HepG2 (cell line): ENCODE results near the gene DCAF4. TPM values are rescaled to one million over a fixed set of nuclear protein-coding genes. Genes with fewer than 3 reads are reported as not detected.

Experiments
- ATAC-seq: fragments of 200-7000 bp; cut with Tn5 transposase; 3 replicates; pipeline ENCODE4 v1.9.1; 2020; ENCODE audit warnings: mild to moderate bottlenecking, moderate library complexity
- BruUV-seq: library from RNA; stranded (reverse); fragments of 400-500 nt; replicated peaks from 2 replicates; lab custom pipeline; 2021; lab: Mats Ljungman, UMichigan
- CTCF ChIA-PET: fragments of 300-600 bp; formaldehyde crosslinking; extraction: SDS; loops from one replicate; lab custom pipeline; 2021; ENCODE audit warnings: low total read pairs, inconsistent platforms, low intra/inter-chr PET ratio; lab: Yijun Ruan, JAX
- POLR2A ChIA-PET: fragments of 350-600 bp; sonication (Branson Sonifier 250); formaldehyde crosslinking; loops from one replicate; lab custom pipeline; 2020; ENCODE audit warnings: antibody characterized with exemption, inconsistent platforms; lab: Yijun Ruan, JAX
- DNase-seq: peaks from one replicate; pipeline ENCODE4 v3.0.0-alpha.2; 2015; ENCODE audit warnings: low spot score
- FAIRE-seq: peaks from 3 replicates; lab custom pipeline; 2011; peaks lifted over from hg19 to GRCh38; lab: Jason Lieb, UNC
- H2AFZ ChIP-seq: one replicate; pipeline ENCODE4 v1.6.1; 2011; ENCODE audit warnings: low read length, inconsistent platforms
- H3K27ac ChIP-seq: fragments of 300-600 bp; 3 replicates; pipeline ENCODE4 v1.8.0; 2011; ENCODE audit warnings: mixed run types, mild to moderate bottlenecking, mixed read lengths, low read length, inconsistent platforms; ENCODE audit not compliant: insufficient read depth; ENCODE audit errors: extremely low read length
- H3K27me3 ChIP-seq, 2 experiments: fragments of 200-600 bp in 1 of 2; 2 replicates in 1 of 2; 3 replicates in 1 of 2; pipeline versions ENCODE4 v1.6.0 to v1.8.0; 2011; ENCODE audit warnings: low read length in 2 of 2, mild to moderate bottlenecking in 2 of 2, moderate library complexity in 2 of 2, inconsistent platforms in 1 of 2; ENCODE audit not compliant: insufficient read depth in 2 of 2, control insufficient read depth in 1 of 2
- H3K36me3 ChIP-seq, 2 experiments: fragments of 200-600 bp in 1 of 2; replicated peaks in 1 of 2; 2 replicates in 1 of 2; 3 replicates in 1 of 2; pipeline versions ENCODE4 v1.5.1 to v1.8.0; 2011; ENCODE audit warnings: low read length in 2 of 2, inconsistent platforms in 1 of 2; ENCODE audit not compliant: insufficient read depth in 2 of 2, control insufficient read depth in 1 of 2
- H3K4me1 ChIP-seq: 2 replicates; pipeline ENCODE4 v1.5.1; 2012; ENCODE audit warnings: low read length, inconsistent platforms; ENCODE audit not compliant: insufficient read depth
- H3K4me2 ChIP-seq: 2 replicates; pipeline ENCODE4 v1.6.0; 2011; ENCODE audit warnings: low read depth, low read length, inconsistent platforms
- H3K4me3 ChIP-seq, 3 experiments: fragments of 200-600 bp in 1 of 3; sonication (generic), shearing (Covaris generic) in 1 of 3; replicated peaks in 1 of 3; 2 replicates each; pipeline ENCODE4 v1.5.1; 2011 to 2016; ENCODE audit warnings: low read length in 3 of 3, inconsistent platforms in 2 of 3, low read depth in 2 of 3, mild to moderate bottlenecking in 2 of 3, control low read depth in 1 of 3, mixed read lengths in 1 of 3; ENCODE audit not compliant: insufficient read depth in 1 of 3
- H3K79me2 ChIP-seq: one replicate; pipeline ENCODE4 v1.6.1; 2011; ENCODE audit warnings: low read length, inconsistent platforms; ENCODE audit not compliant: insufficient read depth
- H3K9ac ChIP-seq: 2 replicates; pipeline ENCODE4 v1.6.0; 2011; ENCODE audit warnings: mild to moderate bottlenecking, low read depth, low read length, inconsistent platforms; ENCODE audit not compliant: insufficient read depth
- H3K9me3 ChIP-seq: 2 replicates; pipeline ENCODE4 v1.5.1; 2012; ENCODE audit warnings: mild to moderate bottlenecking, low read length
- H4K20me1 ChIP-seq: 2 replicates; pipeline ENCODE4 v1.6.0; 2011; ENCODE audit warnings: inconsistent platforms, mild to moderate bottlenecking, low read length, moderate library complexity; ENCODE audit not compliant: insufficient read depth
- BRCA1 ChIP-seq: sonication (generic); formaldehyde crosslinking; IDR thresholded peaks from 2 replicates; pipeline ENCODE4 v1.4.0; 2020; ENCODE audit warnings: missing genetic modification reagents
- HOXA3 ChIP-seq: sonication (generic); formaldehyde crosslinking; IDR thresholded peaks from 2 replicates; pipeline ENCODE4 v1.5.0; 2020; ENCODE audit warnings: missing genetic modification reagents
- IKZF1 ChIP-seq: fragments of 450-650 bp; IDR thresholded peaks from 2 replicates; pipeline ENCODE4 v1.7.1; 2016
- RCOR2 ChIP-seq: IDR thresholded peaks from 2 replicates; pipeline ENCODE4 v1.6.1; 2016; ENCODE audit warnings: missing biosample characterization, missing genetic modification reagents
- U2AF2 ChIP-seq: fragments of 200-400 bp; formaldehyde crosslinking; IDR thresholded peaks from 2 replicates; pipeline ENCODE4 v1.6.1; 2017; ENCODE audit warnings: low read depth, mild to moderate bottlenecking, low read length
- ZKSCAN5 ChIP-seq: sonication (generic); formaldehyde crosslinking; IDR thresholded peaks from 2 replicates; pipeline ENCODE4 v1.5.1; 2020; ENCODE audit warnings: mild to moderate bottlenecking, missing genetic modification reagents
- ZNF10 ChIP-seq: sonication (generic); formaldehyde crosslinking; IDR thresholded peaks from 2 replicates; pipeline ENCODE4 v1.4.0; 2020; ENCODE audit warnings: mild to moderate bottlenecking, low read depth, missing genetic modification reagents, borderline replicate concordance
- ZNF121 ChIP-seq: sonication (generic); formaldehyde crosslinking; IDR thresholded peaks from 2 replicates; pipeline ENCODE4 v1.5.0; 2020; ENCODE audit warnings: mild to moderate bottlenecking, missing genetic modification reagents
- ZNF563 ChIP-seq: sonication (generic); formaldehyde crosslinking; IDR thresholded peaks from 2 replicates; pipeline ENCODE4 v1.8.0; 2022; ENCODE audit warnings: mild to moderate bottlenecking, moderate library complexity, missing genetic modification reagents
- ZNF629 ChIP-seq: sonication (generic); formaldehyde crosslinking; conservative IDR thresholded peaks from 2 replicates; pipeline ENCODE4 v1.5.0; 2020; ENCODE audit warnings: missing genetic modification reagents
- ZNF792 ChIP-seq: IDR thresholded peaks from 2 replicates; pipeline ENCODE4 v1.6.1; 2016
- WGBS: methylation state at CpG from one replicate; pipeline ENCODE4 v1.1.6; 2017; ENCODE audit warnings: low lambda C conversion rate; 5-methylcytosine and 5-hydroxymethylcytosine counted together
- in situ Hi-C: cut with HindIII; loops from 2 replicates; pipeline ENCODE4 v1.10.0; 2017; ENCODE audit warnings: low pct_unique_long_range_greater_than_20kb; ENCODE audit not compliant: extremely low pct_ligation_motif_present
- intact Hi-C: fragments of 100-400 bp; cut with micrococcal nuclease; formaldehyde crosslinking; loops from one replicate; pipeline ENCODE4 v1.10.0; 2022; ENCODE audit not compliant: unreplicated experiment
- polyA plus RNA-seq, 8 experiments: library from polyadenylated mRNA; depleted of rRNA in 3 of 8; stranded (reverse) in 7 of 8; unstranded in 1 of 8; fragments of >200 nt; fragmentation: Illumina TruSeq in 4 of 8; extraction: Trizol in 4 of 8; gene quantifications; 2 replicates each; pipeline versions ENCODE4 v1.2.1 to v1.2.3, GENCODE V29; 2011 to 2016; ENCODE audit warnings: low read depth in 4 of 8, missing spikeins in 1 of 8, mixed read lengths in 1 of 8; ENCODE audit not compliant: insufficient read depth in 1 of 8
- total RNA-seq, 5 experiments: library from RNA; depleted of rRNA; stranded (reverse); fragments of >200 nt; fragmentation: Illumina TruSeq; extraction: Trizol; gene quantifications; 2 replicates each; pipeline ENCODE4 v1.2.3, GENCODE V29; 2016; ENCODE audit warnings: low read depth in 1 of 5
- TF ChIP-seq, protein P1 (sequence below): sonication (generic); formaldehyde crosslinking; IDR thresholded peaks from 2 replicates; pipeline ENCODE4 v1.5.1; 2020; ENCODE audit warnings: missing genetic modification reagents, mild to moderate bottlenecking, borderline replicate concordance
- TF ChIP-seq, protein P2 (sequence below): sonication (generic); formaldehyde crosslinking; IDR thresholded peaks from 2 replicates; pipeline ENCODE4 v1.8.0; 2022; ENCODE audit warnings: missing genetic modification reagents, mild to moderate bottlenecking, moderate library complexity, borderline replicate concordance
- TF ChIP-seq, protein P3 (sequence below): sonication (generic); formaldehyde crosslinking; IDR thresholded peaks from 2 replicates; pipeline ENCODE4 v1.5.0; 2020; ENCODE audit warnings: missing genetic modification reagents
- TF ChIP-seq, protein P4 (sequence below): sonication (generic); formaldehyde crosslinking; IDR thresholded peaks from 2 replicates; pipeline ENCODE4 v1.9.0; 2022; ENCODE audit warnings: low read depth, missing genetic modification reagents
- TF ChIP-seq, protein P5 (sequence below): sonication (generic); formaldehyde crosslinking; IDR thresholded peaks from 2 replicates; pipeline ENCODE4 v1.5.0; 2020; ENCODE audit warnings: missing genetic modification reagents, mild to moderate bottlenecking, borderline replicate concordance

The DCAF4 gene
- total and polyA plus RNA-seq, 2 of the 13 experiments (the other 11 are each of a cell fraction or from before 2014, with no cell fraction given), result 18.8 to 21.1 TPM

DNA sequence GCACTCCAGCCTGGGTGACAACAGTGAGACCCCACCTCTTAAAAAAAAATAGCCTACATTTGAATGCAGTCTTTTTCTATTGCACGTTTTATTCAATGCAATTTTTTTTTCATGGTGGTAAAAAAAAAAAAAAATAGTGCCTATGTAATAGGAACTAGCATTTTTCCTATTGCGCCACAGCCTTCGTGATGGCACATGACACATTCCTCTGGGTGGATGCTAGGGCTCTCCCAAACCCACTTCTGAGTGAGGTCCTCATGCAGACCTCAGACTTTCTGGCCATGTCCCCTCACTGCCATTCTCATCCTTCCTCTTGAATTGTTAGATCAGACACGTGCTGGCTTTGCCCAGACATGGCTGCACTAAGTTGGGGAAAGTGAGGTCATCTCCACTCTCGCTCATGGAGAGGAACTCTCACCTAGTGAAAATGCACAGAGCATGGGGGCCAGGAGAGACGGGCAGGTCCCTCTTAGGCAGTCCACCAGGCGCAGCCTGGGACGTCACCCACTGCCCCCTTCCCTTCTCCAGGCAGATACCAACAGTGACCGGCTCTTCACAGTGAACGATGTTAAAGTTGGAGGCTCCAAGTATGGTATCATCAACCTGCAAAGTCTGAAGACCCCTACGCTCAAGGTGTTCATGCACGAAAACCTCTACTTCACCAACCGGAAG, 19.2 kb downstream of the DCAF4 start:
- BruUV-seq, result no TSS peak
- ATAC-seq (no peak), FAIRE-seq (no peak), DNase-seq (no peak)
- H3K4me3 ChIP-seq, result no peak overlapping the region
- no peak overlapping the region for H3K27ac ChIP-seq
- no peaks in the 10 kb centered on the region for H3K9me3 ChIP-seq
- H4K20me1 ChIP-seq, result no peaks in the 10 kb centered on the region
- intact Hi-C loops (no loop called here), in situ Hi-C loops (loop anchor here (5.0 kb wide), 1 partner anchor 433 kb away; no protein-coding TSS in a partner anchor)
- H3K9ac ChIP-seq, result no peak overlapping the region
- WGBS, result 98% methylated on average over 11 of the region's 13 CpGs
- POLR2A ChIA-PET, result no interaction called here
- H3K4me1 ChIP-seq, result no peaks in the 10 kb centered on the region
- CTCF ChIA-PET, result no interaction called here
- H3K4me2 ChIP-seq, result no peak overlapping the region
- H3K36me3 ChIP-seq, result peaks cover 21 to 62% of the 10 kb centered on the region in 2 experiments; a peak in 4 of 5 replicates
- no peaks in the 10 kb centered on the region for H3K27me3 ChIP-seq
- no peak overlapping the region for H2AFZ ChIP-seq
- no peaks in the 10 kb centered on the region for H3K79me2 ChIP-seq
- TF ChIP-seq, protein P1, sequence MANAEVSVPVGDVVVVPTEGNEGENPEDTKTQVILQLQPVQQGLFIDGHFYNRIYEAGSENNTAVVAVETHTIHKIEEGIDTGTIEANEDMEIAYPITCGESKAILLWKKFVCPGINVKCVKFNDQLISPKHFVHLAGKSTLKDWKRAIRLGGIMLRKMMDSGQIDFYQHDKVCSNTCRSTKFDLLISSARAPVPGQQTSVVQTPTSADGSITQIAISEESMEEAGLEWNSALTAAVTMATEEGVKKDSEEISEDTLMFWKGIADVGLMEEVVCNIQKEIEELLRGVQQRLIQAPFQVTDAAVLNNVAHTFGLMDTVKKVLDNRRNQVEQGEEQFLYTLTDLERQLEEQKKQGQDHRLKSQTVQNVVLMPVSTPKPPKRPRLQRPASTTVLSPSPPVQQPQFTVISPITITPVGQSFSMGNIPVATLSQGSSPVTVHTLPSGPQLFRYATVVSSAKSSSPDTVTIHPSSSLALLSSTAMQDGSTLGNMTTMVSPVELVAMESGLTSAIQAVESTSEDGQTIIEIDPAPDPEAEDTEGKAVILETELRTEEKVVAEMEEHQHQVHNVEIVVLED (CRISPR knock-in tag), result no peak
- TF ChIP-seq ZNF10 (CRISPR knock-in tag) (no peak), ZNF792 (CRISPR knock-in tag) (no peak), HOXA3 (CRISPR knock-in tag) (no peak), RCOR2 (CRISPR knock-in tag) (no peak), ZKSCAN5 (no peak), U2AF2 (no peak), ZNF629 (CRISPR knock-in tag) (no peak), ZNF563 (CRISPR knock-in tag) (no peak), BRCA1 (CRISPR knock-in tag) (no peak), ZNF121 (CRISPR knock-in tag) (no peak), IKZF1 (no peak)
- TF ChIP-seq, protein P2, sequence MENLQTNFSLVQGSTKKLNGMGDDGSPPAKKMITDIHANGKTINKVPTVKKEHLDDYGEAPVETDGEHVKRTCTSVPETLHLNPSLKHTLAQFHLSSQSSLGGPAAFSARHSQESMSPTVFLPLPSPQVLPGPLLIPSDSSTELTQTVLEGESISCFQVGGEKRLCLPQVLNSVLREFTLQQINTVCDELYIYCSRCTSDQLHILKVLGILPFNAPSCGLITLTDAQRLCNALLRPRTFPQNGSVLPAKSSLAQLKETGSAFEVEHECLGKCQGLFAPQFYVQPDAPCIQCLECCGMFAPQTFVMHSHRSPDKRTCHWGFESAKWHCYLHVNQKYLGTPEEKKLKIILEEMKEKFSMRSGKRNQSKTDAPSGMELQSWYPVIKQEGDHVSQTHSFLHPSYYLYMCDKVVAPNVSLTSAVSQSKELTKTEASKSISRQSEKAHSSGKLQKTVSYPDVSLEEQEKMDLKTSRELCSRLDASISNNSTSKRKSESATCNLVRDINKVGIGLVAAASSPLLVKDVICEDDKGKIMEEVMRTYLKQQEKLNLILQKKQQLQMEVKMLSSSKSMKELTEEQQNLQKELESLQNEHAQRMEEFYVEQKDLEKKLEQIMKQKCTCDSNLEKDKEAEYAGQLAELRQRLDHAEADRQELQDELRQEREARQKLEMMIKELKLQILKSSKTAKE, result no peak
- TF ChIP-seq, protein P3, sequence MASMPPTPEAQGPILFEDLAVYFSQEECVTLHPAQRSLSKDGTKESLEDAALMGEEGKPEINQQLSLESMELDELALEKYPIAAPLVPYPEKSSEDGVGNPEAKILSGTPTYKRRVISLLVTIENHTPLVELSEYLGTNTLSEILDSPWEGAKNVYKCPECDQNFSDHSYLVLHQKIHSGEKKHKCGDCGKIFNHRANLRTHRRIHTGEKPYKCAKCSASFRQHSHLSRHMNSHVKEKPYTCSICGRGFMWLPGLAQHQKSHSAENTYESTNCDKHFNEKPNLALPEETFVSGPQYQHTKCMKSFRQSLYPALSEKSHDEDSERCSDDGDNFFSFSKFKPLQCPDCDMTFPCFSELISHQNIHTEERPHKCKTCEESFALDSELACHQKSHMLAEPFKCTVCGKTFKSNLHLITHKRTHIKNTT (CRISPR knock-in tag), result no peak
- TF ChIP-seq, protein P4, sequence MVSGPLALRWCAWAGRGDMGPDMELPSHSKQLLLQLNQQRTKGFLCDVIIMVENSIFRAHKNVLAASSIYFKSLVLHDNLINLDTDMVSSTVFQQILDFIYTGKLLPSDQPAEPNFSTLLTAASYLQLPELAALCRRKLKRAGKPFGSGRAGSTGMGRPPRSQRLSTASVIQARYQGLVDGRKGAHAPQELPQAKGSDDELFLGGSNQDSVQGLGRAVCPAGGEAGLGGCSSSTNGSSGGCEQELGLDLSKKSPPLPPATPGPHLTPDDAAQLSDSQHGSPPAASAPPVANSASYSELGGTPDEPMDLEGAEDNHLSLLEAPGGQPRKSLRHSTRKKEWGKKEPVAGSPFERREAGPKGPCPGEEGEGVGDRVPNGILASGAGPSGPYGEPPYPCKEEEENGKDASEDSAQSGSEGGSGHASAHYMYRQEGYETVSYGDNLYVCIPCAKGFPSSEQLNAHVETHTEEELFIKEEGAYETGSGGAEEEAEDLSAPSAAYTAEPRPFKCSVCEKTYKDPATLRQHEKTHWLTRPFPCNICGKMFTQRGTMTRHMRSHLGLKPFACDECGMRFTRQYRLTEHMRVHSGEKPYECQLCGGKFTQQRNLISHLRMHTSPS, result no peak
- TF ChIP-seq, protein P5, sequence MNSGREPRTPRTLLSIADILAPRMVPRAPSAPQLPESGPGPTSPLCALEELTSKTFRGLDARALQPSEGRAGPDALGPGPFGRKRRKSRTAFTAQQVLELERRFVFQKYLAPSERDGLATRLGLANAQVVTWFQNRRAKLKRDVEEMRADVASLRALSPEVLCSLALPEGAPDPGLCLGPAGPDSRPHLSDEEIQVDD (CRISPR knock-in tag), result no peak
